Measurements from ENCODE around the gene KRT3.

The KRT3 gene

GRCh38 chr12:52795694-52796428 lies at the start of gene KRT3:
KRT3 (minus strand) TSS chr12:52796117; CDS start chr12:52796042, 75 bp downstream.
- no peak for DNase-seq

DNA sequence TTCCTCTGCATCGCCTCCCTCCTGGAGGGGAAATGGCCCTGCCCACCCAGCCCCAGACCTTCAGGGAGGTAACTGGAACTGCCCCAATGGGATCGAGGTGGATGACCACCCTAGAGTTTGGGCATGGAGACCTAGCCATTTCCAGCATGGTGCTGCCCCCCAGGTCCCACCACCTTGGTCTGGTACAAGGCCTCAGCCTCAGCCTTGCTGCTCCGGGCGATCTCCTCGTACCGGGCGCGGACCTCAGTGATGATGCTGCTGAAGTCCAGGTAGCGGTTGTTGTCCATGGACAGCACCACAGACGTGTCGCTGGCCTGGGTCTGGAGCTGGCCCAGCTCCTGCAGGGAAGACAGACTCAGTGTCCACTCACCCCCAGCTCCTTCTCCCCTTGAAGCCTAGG lies 48.5 kb upstream of the KRT3 start:
- DNase-seq: no peak

DNA sequence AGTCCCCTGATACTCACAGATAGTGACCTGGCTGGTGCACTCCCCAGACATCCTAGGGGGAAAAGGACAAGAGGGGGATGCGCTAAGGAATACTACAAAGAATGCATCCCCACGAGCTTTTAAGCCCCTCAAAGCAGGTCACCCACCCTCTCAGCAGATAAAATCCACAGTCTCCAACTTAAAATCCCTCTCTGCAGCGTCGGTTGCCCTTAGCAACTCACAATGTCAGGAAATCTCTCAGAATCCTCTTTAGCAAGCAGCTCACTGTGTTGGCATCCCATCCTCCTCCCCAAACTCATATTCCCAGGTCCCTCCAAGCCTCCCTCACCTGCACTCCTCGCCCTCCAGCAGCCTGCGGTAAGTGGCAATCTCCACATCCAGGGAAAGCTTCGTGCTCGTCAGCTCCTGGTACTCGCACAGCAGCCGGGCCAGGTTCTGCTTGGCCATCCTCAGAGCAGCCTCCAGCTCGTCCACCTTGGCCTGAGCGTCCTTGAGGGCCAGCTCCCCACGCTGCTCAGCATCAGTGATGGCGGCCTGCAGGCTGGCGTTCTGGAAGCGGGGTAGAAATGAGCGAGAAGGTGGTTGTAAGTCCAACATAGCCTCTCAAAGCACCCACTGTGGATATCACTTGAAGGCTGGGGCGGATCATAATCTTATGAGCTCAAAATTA lies 43.7 kb upstream of the KRT3 start:
- no peak for DNase-seq

DNA sequence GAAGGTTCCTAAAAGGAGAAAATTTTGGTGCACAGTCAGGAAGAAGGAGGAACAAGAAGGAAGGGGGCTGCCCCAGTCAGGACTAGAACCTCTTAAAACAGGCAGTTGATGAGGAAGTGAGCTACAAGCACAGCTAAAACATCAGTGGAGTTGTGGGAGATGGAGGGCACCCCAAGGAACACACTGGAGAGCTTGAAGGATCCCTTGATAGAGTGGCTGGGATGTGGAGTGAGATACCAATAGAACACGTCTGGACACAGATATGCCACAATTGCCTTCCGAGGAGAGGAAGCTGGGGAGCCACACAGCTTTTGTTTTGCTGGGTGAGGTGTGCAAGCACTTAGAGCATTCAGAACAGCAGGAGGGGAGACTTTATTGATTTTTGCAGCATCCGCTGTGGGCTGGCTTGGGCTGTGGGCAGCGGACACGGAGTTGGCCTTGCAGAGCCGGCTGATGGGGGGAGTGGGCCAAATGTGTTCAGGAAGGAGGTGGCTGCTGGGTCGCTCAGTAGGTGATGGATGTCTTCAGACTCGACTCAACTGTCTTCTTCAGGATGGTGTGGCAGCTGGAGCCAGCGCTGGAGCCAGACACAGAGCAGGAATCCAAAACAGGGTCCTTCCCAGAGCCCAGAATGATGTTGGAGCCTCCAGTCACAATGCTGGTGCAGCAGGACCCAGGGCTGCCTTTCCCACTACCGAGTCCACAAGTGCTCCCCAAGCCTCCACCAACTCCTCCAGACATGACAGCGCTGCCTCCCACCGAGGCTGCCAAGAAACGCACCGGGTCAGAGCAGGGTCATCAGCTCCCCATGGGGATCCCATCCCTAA lies 42.9 kb upstream of the KRT3 start:
- DNase-seq: no peak

- DNase-seq: no peak
Measured at GRCh38 chr12:52837781-52838608, 42.1 kb upstream of the KRT3 start.

- DNase-seq: no peak
Measured at GRCh38 chr12:52837413-52837741, 41.5 kb upstream of the KRT3 start.

DNA sequence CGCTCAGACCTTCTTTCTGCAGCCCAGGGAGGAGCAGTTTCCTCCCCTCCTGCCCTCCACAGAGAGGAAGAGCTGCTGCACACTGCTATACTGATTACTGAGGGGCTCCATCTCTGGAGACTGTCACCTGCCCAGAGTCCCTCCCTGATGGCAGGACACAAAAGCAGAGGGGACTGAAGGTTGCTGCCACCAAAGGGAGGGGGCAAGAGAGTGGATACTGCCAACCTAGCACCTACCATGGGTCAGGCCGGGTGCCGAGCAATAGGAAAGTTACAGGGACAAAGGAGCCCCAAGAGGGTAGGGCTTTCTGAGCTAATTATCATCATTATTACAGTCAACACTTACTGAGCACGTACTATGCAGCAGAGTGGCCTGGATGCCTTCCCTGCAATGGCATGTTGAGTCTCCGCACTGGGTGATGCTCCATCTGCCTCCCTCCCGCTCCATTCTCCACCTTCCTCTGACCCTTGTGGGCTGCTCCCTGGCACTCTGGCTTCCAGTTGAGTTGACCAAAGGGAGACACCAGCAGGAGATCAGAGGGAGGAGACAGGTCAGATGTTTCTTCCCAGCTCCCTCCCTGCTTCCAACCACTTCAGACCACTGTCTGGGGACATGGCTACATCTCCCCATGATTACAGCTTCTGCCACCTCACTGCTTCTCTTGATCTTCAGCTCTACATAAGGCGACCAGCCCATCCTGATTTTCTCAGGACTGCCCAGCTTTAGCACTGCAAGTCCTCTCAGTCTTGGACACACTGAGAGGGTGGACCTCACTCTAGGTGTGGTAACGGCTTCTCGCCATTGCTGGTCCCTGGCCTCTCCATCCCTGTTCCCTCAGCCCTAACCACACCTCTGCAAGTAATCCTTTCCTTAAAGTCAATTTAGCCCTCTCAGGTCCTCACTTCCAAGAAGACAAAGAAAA lies 40.8 kb upstream of the KRT3 start:
- no peak for DNase-seq

DNA sequence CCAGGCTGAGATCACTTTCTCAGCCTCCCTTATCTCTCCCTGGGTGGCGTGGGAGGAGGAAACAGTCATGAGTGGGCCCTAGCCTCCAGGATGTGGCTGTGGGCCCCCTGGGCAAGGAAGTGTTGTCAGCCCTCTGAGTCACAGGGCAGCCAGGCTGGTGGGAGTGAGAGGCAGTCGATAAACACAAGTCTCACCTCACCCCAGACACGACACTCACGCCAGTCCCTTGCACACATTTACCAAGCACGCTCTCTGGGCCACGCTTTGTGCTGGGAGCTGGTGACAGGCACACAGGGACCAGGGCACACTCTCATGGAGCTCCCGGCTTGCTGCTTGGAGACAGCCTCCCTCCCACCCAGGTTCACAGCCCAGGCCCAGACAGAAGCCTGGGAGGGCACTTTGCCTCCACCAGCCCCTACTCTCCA lies 40.1 kb upstream of the KRT3 start:
- DNase-seq: no peak

- no peak for DNase-seq
Measured at GRCh38 chr12:52835271-52836041, 39.5 kb upstream of the KRT3 start.

DNA sequence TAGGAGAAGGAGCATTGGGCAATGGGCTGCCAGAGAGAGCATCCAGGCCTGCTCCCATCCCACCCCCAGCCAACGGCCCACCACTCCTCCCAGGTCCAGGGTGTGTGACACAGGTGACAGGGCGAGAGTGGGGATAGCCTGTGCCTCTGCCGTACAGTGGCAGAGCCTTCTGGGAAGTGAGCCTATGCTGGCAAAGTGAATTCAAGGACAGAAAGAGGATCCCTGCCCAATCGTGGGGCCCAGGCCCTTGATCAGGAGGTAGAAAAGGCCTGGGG lies 38.7 kb upstream of the KRT3 start:
- no peak for DNase-seq

- DNase-seq: no peak
Measured at GRCh38 chr12:52833922-52834726, 38.2 kb upstream of the KRT3 start, which contains the start of gene KRT79. KRT79 (minus strand) TSS chr12:52834311; CDS start chr12:52834260, 51 bp downstream.

DNA sequence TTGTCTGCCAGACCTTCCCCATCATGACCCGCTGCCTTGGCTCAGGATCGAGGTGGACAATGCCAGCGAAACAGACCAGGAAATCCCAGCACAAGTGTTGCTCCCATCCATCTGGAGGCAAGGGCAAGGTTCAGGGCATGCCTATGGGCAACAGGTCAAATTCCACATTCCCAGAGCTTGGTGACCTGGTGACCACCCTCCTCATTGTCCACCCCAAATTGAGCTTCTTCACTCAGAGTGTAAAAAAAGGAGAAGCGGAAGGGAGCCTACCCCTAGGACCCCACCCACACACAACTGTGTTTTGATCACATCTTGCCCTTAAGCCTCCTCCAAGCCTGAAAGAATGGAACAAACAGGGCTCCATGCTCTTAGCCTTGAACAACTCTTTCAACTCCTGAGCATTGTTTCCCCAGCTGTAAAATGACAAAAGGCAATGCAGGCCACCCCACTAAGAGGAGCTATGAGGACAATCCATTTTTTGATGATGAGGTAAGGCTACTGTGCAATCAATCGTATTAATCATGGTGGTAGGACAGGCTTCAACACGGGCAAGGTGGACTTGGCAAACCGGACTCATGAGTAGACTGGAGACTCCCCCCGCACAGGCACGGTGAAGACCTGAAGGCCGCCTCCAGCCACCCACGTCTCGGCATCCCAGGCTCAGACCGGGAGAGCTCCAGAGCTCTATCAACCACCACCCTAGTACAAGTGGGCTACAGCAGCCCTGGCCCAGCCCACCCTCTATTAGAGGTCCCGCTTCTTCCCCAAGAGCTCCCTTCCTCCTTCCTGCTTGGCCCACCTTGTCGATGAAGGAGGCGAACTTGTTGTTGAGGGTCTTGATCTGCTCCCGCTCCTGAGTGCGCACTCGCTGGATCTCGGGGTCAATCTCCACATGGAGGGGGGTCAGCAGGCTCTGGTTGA lies 37.3 kb upstream of the KRT3 start:
- DNase-seq: no peak

- no peak for DNase-seq
Measured at GRCh38 chr12:52832451-52832850, 36.5 kb upstream of the KRT3 start.

DNA sequence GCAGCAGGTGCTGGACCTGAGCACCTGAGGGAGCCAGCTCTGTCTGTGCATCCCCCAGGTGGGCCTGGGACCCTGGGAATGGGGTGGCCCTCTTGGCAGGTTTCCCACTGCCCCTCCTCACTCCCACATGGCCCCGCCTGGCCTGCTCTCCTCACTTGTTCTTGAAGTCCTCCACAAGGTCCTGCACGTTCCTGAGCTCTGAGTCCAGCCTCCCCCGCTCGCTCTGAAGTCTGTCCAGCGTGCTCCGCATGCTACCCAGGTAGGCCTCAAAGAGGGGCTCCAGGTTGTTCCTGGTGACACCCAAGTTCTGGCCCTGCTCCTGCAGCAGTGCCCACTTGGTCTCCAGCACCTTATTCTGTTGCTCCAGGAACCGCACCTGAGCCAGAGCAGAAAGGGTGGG lies 35.3 kb upstream of the KRT3 start:
- no peak for DNase-seq

- DNase-seq: no peak
Measured at GRCh38 chr12:52829986-52830770, 34.3 kb upstream of the KRT3 start.

DNA sequence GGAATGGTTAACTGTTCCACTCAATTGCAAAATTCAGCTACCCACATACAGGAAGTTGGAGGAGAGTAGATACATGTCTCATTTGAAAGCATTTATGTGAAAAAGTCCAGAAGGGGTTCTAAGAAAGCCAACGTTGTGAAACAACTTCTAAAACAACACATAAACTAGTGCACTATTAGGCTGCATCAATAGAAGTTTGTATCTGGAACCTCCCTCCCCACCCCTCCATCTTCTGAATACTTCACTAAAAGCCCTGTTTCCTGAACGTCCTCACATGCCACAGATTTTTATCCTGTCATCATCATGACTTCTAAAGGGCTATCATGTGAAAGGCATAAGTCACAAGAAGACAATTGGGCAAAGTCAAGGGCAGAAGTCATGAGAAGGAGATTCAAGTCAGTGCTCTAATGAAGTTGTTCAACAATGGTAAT lies 32.7 kb upstream of the KRT3 start:
- DNase-seq: no peak

GRCh38 chr12:52828156-52828555 lies 32.2 kb upstream of the KRT3 start:
- DNase-seq: no peak

DNA sequence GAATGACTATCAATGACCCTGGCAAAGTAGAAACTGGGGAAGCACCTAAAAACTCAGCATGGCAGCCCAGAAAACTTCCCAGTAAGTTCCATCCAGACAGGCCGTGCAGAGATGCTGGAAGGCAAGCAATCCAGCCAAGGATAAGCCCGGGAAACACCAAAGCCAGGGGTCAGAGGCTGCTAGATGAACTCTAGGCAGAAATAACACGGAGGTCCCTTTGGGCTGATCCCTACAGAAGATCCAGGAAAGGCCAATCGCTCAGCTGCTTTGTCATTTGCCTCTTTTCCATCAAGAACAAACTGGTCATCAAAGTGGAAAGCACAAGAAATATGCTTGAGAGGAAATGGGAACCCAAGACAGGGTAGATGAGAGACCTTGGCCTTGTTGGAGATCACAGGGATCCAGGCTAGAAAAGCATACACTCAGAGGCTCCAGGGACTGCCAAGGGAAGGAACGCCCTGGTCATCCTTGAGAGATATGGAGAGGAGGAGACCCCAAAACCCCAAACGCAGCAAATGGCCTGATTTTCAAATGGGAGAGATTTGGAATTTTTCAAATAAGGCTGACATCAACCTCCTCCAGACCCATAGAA lies 31.7 kb upstream of the KRT3 start:
- no peak for DNase-seq
